Testis (tissue), 3 donors: ENCODE measurements around the gene SATB1. TPM values are rescaled to one million over a fixed set of nuclear protein-coding genes. Genes with fewer than 3 reads are reported as not detected.

Experiments
- DNase-seq: peaks from one replicate; pipeline ENCODE4 v3.0.0-alpha.2; 2019
- H3K27ac ChIP-seq, 2 donors: fragments of 200-600 bp; sonication (generic); one replicate each; pipeline ENCODE4 v1.5.1; 2019
- H3K27me3 ChIP-seq: fragments of 200-600 bp; sonication (generic); one replicate; pipeline ENCODE4 v1.5.1; 2019
- H3K36me3 ChIP-seq: fragments of 200-600 bp; sonication (generic); one replicate; pipeline ENCODE4 v1.5.1; 2017; ENCODE audit warnings: low read depth; ENCODE audit errors: missing control alignments
- H3K4me1 ChIP-seq: fragments of 200-600 bp; sonication (generic); one replicate; pipeline ENCODE4 v1.5.1; 2019
- H3K4me3 ChIP-seq, 2 donors: fragments of 200-600 bp; sonication (generic); one replicate each; pipeline ENCODE4 v1.5.1; 2017 to 2019
- H3K9me3 ChIP-seq: fragments of 200-600 bp; sonication (generic); one replicate; pipeline ENCODE4 v1.5.1; 2017
- CTCF ChIP-seq, 3 experiments: fragments of 450-650 bp in 2 of 3; fragments of 200-600 bp in 1 of 3; sonication (generic) in 1 of 3; IDR thresholded peaks; one replicate each; pipeline ENCODE4 v1.5.1; 2016 to 2019; ENCODE audit warnings: antibody characterized with exemption in 3 of 3, mild to moderate bottlenecking in 2 of 3, moderate library complexity in 1 of 3
- POLR2A ChIP-seq: fragments of 450-650 bp; IDR thresholded peaks from one replicate; pipeline ENCODE4 v1.6.1; 2017; ENCODE audit warnings: antibody characterized with exemption, mild to moderate bottlenecking, moderate library complexity
- WGBS, 2 donors: methylation state at CpG; one replicate each; pipeline ENCODE4 v1.1.5; 2018; 5-methylcytosine and 5-hydroxymethylcytosine counted together
- intact Hi-C: fragments of 100-400 bp; cut with DNase I; formaldehyde crosslinking; loops from one replicate; pipeline ENCODE4 v1.15.1; 2023; ENCODE audit warnings: low total_unique reads
- polyA plus RNA-seq: library from polyadenylated mRNA; stranded (reverse); fragments of 350-450 nt; fragmentation: Illumina TruSeq; extraction: RNeasy Lipid Tissue Mini Kit (QIAGEN cat#74804); gene quantifications from one replicate; pipeline ENCODE4 v1.2.3, GENCODE V29; 2014; ENCODE audit warnings: low read depth, low replicate concordance; ENCODE audit not compliant: insufficient read depth
- total RNA-seq, 2 donors: library from RNA; depleted of rRNA; stranded (reverse); fragments of >200 nt; gene quantifications; one replicate each; pipeline ENCODE4 v1.2.3, GENCODE V29; 2016

The SATB1 gene
- total and polyA plus RNA-seq, 3 donors from 2014 or later: 12.6 to 44.4 (median 36.1) TPM

- H3K9me3 ChIP-seq: no peaks in the 10 kb centered on the region
- intact Hi-C loops: no loop called here
- no peaks in the 10 kb centered on the region for H3K36me3 ChIP-seq
- no peaks in the 10 kb centered on the region for H3K27me3 ChIP-seq
- TF ChIP-seq POLR2A (no peak), CTCF (IDR thresholded peaks at IDR 0.05) (no peak)
- 88 to 89% methylated on average over 9 of the region's 9 CpGs for WGBS, 2 donors
- H3K4me3 ChIP-seq: no peak overlapping the region
- DNase-seq: no peak
- H3K27ac ChIP-seq: no peak overlapping the region
- no peaks in the 10 kb centered on the region for H3K4me1 ChIP-seq
Observed at GRCh38 chr3:18420555-18420954, 4.6 kb downstream of the SATB1 start.

GRCh38 chr3:18419232-18419631 lies 5.9 kb downstream of the SATB1 start:
- H3K27ac ChIP-seq: no peak overlapping the region
- H3K4me1 ChIP-seq: no peaks in the 10 kb centered on the region
- intact Hi-C loops: no loop called here
- H3K4me3 ChIP-seq: no peak overlapping the region
- no peaks in the 10 kb centered on the region for H3K27me3 ChIP-seq
- H3K9me3 ChIP-seq: no peaks in the 10 kb centered on the region
- H3K36me3 ChIP-seq: no peaks in the 10 kb centered on the region
- TF ChIP-seq CTCF (IDR thresholded peaks at IDR 0.05): no peak
- TF ChIP-seq POLR2A: no peak
- no peak for DNase-seq
- 77 to 80% methylated on average over 4 of the region's 4 CpGs for WGBS, 2 donors

GRCh38 chr3:18417904-18418572 lies 7.1 kb downstream of the SATB1 start:
- 90 to 95% methylated on average over 10 of the region's 10 CpGs for WGBS, 2 donors
- Histone ChIP-seq H3K36me3 (no peaks in the 10 kb centered on the region), H3K4me1 (no peaks in the 10 kb centered on the region)

GRCh38 chr3:18416332-18416731 lies 8.8 kb downstream of the SATB1 start:
- no peak for DNase-seq
- H3K27ac ChIP-seq: no peak overlapping the region
- H3K36me3 ChIP-seq: no peaks in the 10 kb centered on the region
- WGBS, 2 donors: 86 to 89% methylated on average over 3 of the region's 3 CpGs
- no peak overlapping the region for H3K4me3 ChIP-seq
- no peaks in the 10 kb centered on the region for H3K27me3 ChIP-seq
- TF ChIP-seq CTCF (IDR thresholded peaks at IDR 0.05): no peak
- TF ChIP-seq POLR2A: no peak
- intact Hi-C loops: no loop called here
- no peaks in the 10 kb centered on the region for H3K9me3 ChIP-seq
- H3K4me1 ChIP-seq: no peaks in the 10 kb centered on the region

More at GRCh38 chr3:18417904-18418572, 7.1 kb downstream of the SATB1 start:
- Histone ChIP-seq H3K27ac (no peak overlapping the region), H3K4me3 (no peak overlapping the region), H3K9me3 (no peaks in the 10 kb centered on the region), H3K27me3 (no peaks in the 10 kb centered on the region)
- no peak for DNase-seq
- intact Hi-C loops: no loop called here
- TF ChIP-seq CTCF (IDR thresholded peaks at IDR 0.05): no peak
- no peak for TF ChIP-seq POLR2A

GRCh38 chr3:18415839-18416238 lies 9.3 kb downstream of the SATB1 start:
- no peaks in the 10 kb centered on the region for H3K9me3 ChIP-seq
- no peak overlapping the region for H3K27ac ChIP-seq
- DNase-seq: no peak
- no peaks in the 10 kb centered on the region for H3K4me1 ChIP-seq
- intact Hi-C loops: no loop called here
- TF ChIP-seq POLR2A (no peak), CTCF (IDR thresholded peaks at IDR 0.05) (no peak)
- WGBS, 2 donors: 93 to 96% methylated on average over 3 of the region's 3 CpGs
- no peak overlapping the region for H3K4me3 ChIP-seq
- H3K36me3 ChIP-seq: no peaks in the 10 kb centered on the region
- H3K27me3 ChIP-seq: no peaks in the 10 kb centered on the region
